ENCODE data around the gene ACCSL.

ACCSL gene

GRCh38 chr11:44047298-44047697 lies 483 bp upstream of the ACCSL start:
- Mint-ChIP-seq H3K9me3 (no peaks in the 10 kb centered on the region), H3K4me3 (no peak overlapping the region), H3K27ac (no peak overlapping the region), H3K36me3 (ENCODE audit: low read depth) (no peaks in the 10 kb centered on the region), H3K4me1 (no peaks in the 10 kb centered on the region), H3K27me3 (ENCODE audit: low read depth) (peaks cover 12% of the 10 kb centered on the region)
- no peak for TF ChIP-seq CTCF (IDR thresholded peaks at IDR 0.05; ENCODE audit: unreplicated experiment in 3 of 3)

- H3K4me3 Mint-ChIP-seq = no peak overlapping the region
- TF ChIP-seq CTCF (IDR thresholded peaks at IDR 0.05; ENCODE audit: unreplicated experiment in 3 of 3) = no peak
- no peaks in the 10 kb centered on the region for H3K36me3 Mint-ChIP-seq (ENCODE audit: low read depth)
- H3K4me1 Mint-ChIP-seq = no peaks in the 10 kb centered on the region
- no peaks in the 10 kb centered on the region for H3K9me3 Mint-ChIP-seq
- H3K27me3 Mint-ChIP-seq (ENCODE audit: low read depth) = peaks cover 15% of the 10 kb centered on the region
- no peak overlapping the region for H3K27ac Mint-ChIP-seq
Measured at GRCh38 chr11:44049832-44050231, 2.1 kb downstream of the ACCSL start.

- H3K9me3 Mint-ChIP-seq = no peaks in the 10 kb centered on the region
- peaks cover 15% of the 10 kb centered on the region for H3K27me3 Mint-ChIP-seq (ENCODE audit: low read depth)
- no peak for TF ChIP-seq CTCF (IDR thresholded peaks at IDR 0.05; ENCODE audit: unreplicated experiment in 3 of 3)
- H3K27ac Mint-ChIP-seq = no peak overlapping the region
- no peak overlapping the region for H3K4me3 Mint-ChIP-seq
- no peaks in the 10 kb centered on the region for H3K4me1 Mint-ChIP-seq
- no peaks in the 10 kb centered on the region for H3K36me3 Mint-ChIP-seq (ENCODE audit: low read depth)
Measured at GRCh38 chr11:44051171-44051570, 3.4 kb downstream of the ACCSL start.

GRCh38 chr11:44057340-44057739 lies 9.6 kb downstream of the ACCSL start:
- H3K4me1 Mint-ChIP-seq = no peaks in the 10 kb centered on the region
- no peaks in the 10 kb centered on the region for H3K9me3 Mint-ChIP-seq
- no peak overlapping the region for H3K4me3 Mint-ChIP-seq
- no peaks in the 10 kb centered on the region for H3K36me3 Mint-ChIP-seq (ENCODE audit: low read depth)
- H3K27ac Mint-ChIP-seq = no peak overlapping the region
- no peak for TF ChIP-seq CTCF (IDR thresholded peaks at IDR 0.05; ENCODE audit: unreplicated experiment in 3 of 3)
- peaks cover 5% of the 10 kb centered on the region for H3K27me3 Mint-ChIP-seq (ENCODE audit: low read depth)

- H3K27me3 Mint-ChIP-seq (ENCODE audit: low read depth) = no peaks in the 10 kb centered on the region
- TF ChIP-seq CTCF (IDR thresholded peaks at IDR 0.05; ENCODE audit: unreplicated experiment in 3 of 3) = no peak
- no peaks in the 10 kb centered on the region for H3K36me3 Mint-ChIP-seq (ENCODE audit: low read depth)
- H3K4me1 Mint-ChIP-seq = no peaks in the 10 kb centered on the region
- no peak overlapping the region for H3K4me3 Mint-ChIP-seq
- H3K27ac Mint-ChIP-seq = no peak overlapping the region
- H3K9me3 Mint-ChIP-seq = no peaks in the 10 kb centered on the region
Measured at GRCh38 chr11:44058275-44058674, 10.5 kb downstream of the ACCSL start.

- peaks cover 22% of the 10 kb centered on the region for H3K4me1 Mint-ChIP-seq
Measured at GRCh38 chr11:44065161-44065661, 17.4 kb downstream of the ACCSL start.

More at GRCh38 chr11:44065161-44065661, 17.4 kb downstream of the ACCSL start:
- H3K27me3 Mint-ChIP-seq (ENCODE audit: low read depth) = no peaks in the 10 kb centered on the region
- H3K36me3 Mint-ChIP-seq (ENCODE audit: low read depth) = peaks cover 10% of the 10 kb centered on the region
- no peaks in the 10 kb centered on the region for H3K9me3 Mint-ChIP-seq
- peak overlapping the region; percentile 88 to 93 (median 90) for H3K4me3 Mint-ChIP-seq
- no peak for TF ChIP-seq CTCF (IDR thresholded peaks at IDR 0.05; ENCODE audit: unreplicated experiment in 3 of 3)
- H3K27ac Mint-ChIP-seq = peak overlapping the region; percentile 93 to 99 (median 96)
